Measurements from ENCODE around the gene CACNA1C. TPM values are rescaled to one million over a fixed set of nuclear protein-coding genes. Genes with fewer than 3 reads are reported as not detected.

The CACNA1C gene
- total RNA-seq, 4 donors from 2014 or later: 2.9 to 5.3 (median 4.3) TPM

- no peak for TF ChIP-seq CTCF (IDR thresholded peaks at IDR 0.05; ENCODE audit: low read depth)
Measured at GRCh38 chr12:2224961-2225360, 172.2 kb downstream of the CACNA1C start.

GRCh38 chr12:2225696-2226095, 172.9 kb downstream of the CACNA1C start:
- TF ChIP-seq CTCF (IDR thresholded peaks at IDR 0.05; ENCODE audit: low read depth): no peak

GRCh38 chr12:2226641-2227040, 173.9 kb downstream of the CACNA1C start:
- TF ChIP-seq CTCF (IDR thresholded peaks at IDR 0.05; ENCODE audit: low read depth): no peak

GRCh38 chr12:2227360-2227759, 174.6 kb downstream of the CACNA1C start:
- TF ChIP-seq CTCF (IDR thresholded peaks at IDR 0.05; ENCODE audit: low read depth): no peak

GRCh38 chr12:2228535-2228934, 175.7 kb downstream of the CACNA1C start:
- TF ChIP-seq CTCF (IDR thresholded peaks at IDR 0.05; ENCODE audit: low read depth): no peak

GRCh38 chr12:2229661-2230539, 177.1 kb downstream of the CACNA1C start:
- no peak for TF ChIP-seq CTCF (IDR thresholded peaks at IDR 0.05; ENCODE audit: low read depth)

- no peak for TF ChIP-seq CTCF (IDR thresholded peaks at IDR 0.05; ENCODE audit: low read depth)
Measured at GRCh38 chr12:2231011-2231595, 178.3 kb downstream of the CACNA1C start.
